HepG2 (cell line): ENCODE measurements around the gene JMY. TPM values are rescaled to one million over a fixed set of nuclear protein-coding genes. Genes with fewer than 3 reads are reported as not detected.

ENCODE experiments used
- ATAC-seq: fragments of 200-7000 bp; cut with Tn5 transposase; 3 replicates; pipeline ENCODE4 v1.9.1; 2020; ENCODE audit warnings: mild to moderate bottlenecking, moderate library complexity
- Bru-seq: library from RNA; stranded (reverse); fragments of 400-500 nt; gene quantifications from one replicate; lab custom pipeline; 2021; lab: Mats Ljungman, UMichigan
- BruChase-seq, 2 experiments: library from RNA; stranded (reverse); fragments of 400-500 nt; gene quantifications; one replicate each; lab custom pipeline; 2021; lab: Mats Ljungman, UMichigan
- BruUV-seq: library from RNA; stranded (reverse); fragments of 400-500 nt; replicated peaks from 2 replicates; lab custom pipeline; 2021; lab: Mats Ljungman, UMichigan
- CTCF ChIA-PET: fragments of 300-600 bp; formaldehyde crosslinking; extraction: SDS; loops from one replicate; lab custom pipeline; 2021; ENCODE audit warnings: low total read pairs, inconsistent platforms, low intra/inter-chr PET ratio; lab: Yijun Ruan, JAX
- POLR2A ChIA-PET: fragments of 350-600 bp; sonication (Branson Sonifier 250); formaldehyde crosslinking; loops from one replicate; lab custom pipeline; 2020; ENCODE audit warnings: antibody characterized with exemption, inconsistent platforms; lab: Yijun Ruan, JAX
- DNase-seq: peaks from one replicate; pipeline ENCODE4 v3.0.0-alpha.2; 2015; ENCODE audit warnings: low spot score
- FAIRE-seq: peaks from 3 replicates; lab custom pipeline; 2011; peaks lifted over from hg19 to GRCh38; lab: Jason Lieb, UNC
- H2AFZ ChIP-seq: one replicate; pipeline ENCODE4 v1.6.1; 2011; ENCODE audit warnings: low read length, inconsistent platforms
- H3K27ac ChIP-seq: fragments of 300-600 bp; 3 replicates; pipeline ENCODE4 v1.8.0; 2011; ENCODE audit warnings: mixed run types, mild to moderate bottlenecking, mixed read lengths, low read length, inconsistent platforms; ENCODE audit not compliant: insufficient read depth; ENCODE audit errors: extremely low read length
- H3K27me3 ChIP-seq, 2 experiments: fragments of 200-600 bp in 1 of 2; 2 replicates in 1 of 2; 3 replicates in 1 of 2; pipeline versions ENCODE4 v1.6.0 to v1.8.0; 2011; ENCODE audit warnings: low read length in 2 of 2, mild to moderate bottlenecking in 2 of 2, moderate library complexity in 2 of 2, inconsistent platforms in 1 of 2; ENCODE audit not compliant: insufficient read depth in 2 of 2, control insufficient read depth in 1 of 2
- H3K36me3 ChIP-seq, 2 experiments: fragments of 200-600 bp in 1 of 2; replicated peaks in 1 of 2; 2 replicates in 1 of 2; 3 replicates in 1 of 2; pipeline versions ENCODE4 v1.5.1 to v1.8.0; 2011; ENCODE audit warnings: low read length in 2 of 2, inconsistent platforms in 1 of 2; ENCODE audit not compliant: insufficient read depth in 2 of 2, control insufficient read depth in 1 of 2
- H3K4me1 ChIP-seq: 2 replicates; pipeline ENCODE4 v1.5.1; 2012; ENCODE audit warnings: low read length, inconsistent platforms; ENCODE audit not compliant: insufficient read depth
- H3K4me2 ChIP-seq: 2 replicates; pipeline ENCODE4 v1.6.0; 2011; ENCODE audit warnings: low read depth, low read length, inconsistent platforms
- H3K4me3 ChIP-seq, 3 experiments: fragments of 200-600 bp in 1 of 3; sonication (generic), shearing (Covaris generic) in 1 of 3; replicated peaks in 1 of 3; 2 replicates each; pipeline ENCODE4 v1.5.1; 2011 to 2016; ENCODE audit warnings: low read length in 3 of 3, inconsistent platforms in 2 of 3, low read depth in 2 of 3, mild to moderate bottlenecking in 2 of 3, control low read depth in 1 of 3, mixed read lengths in 1 of 3; ENCODE audit not compliant: insufficient read depth in 1 of 3
- H3K79me2 ChIP-seq: one replicate; pipeline ENCODE4 v1.6.1; 2011; ENCODE audit warnings: low read length, inconsistent platforms; ENCODE audit not compliant: insufficient read depth
- H3K9ac ChIP-seq: 2 replicates; pipeline ENCODE4 v1.6.0; 2011; ENCODE audit warnings: mild to moderate bottlenecking, low read depth, low read length, inconsistent platforms; ENCODE audit not compliant: insufficient read depth
- H3K9me3 ChIP-seq: 2 replicates; pipeline ENCODE4 v1.5.1; 2012; ENCODE audit warnings: mild to moderate bottlenecking, low read length
- H4K20me1 ChIP-seq: 2 replicates; pipeline ENCODE4 v1.6.0; 2011; ENCODE audit warnings: inconsistent platforms, mild to moderate bottlenecking, low read length, moderate library complexity; ENCODE audit not compliant: insufficient read depth
- HINFP ChIP-seq: sonication (generic); formaldehyde crosslinking; IDR thresholded peaks from 2 replicates; pipeline ENCODE4 v1.4.0; 2020; ENCODE audit warnings: low read depth, mild to moderate bottlenecking, missing genetic modification reagents
- MTA1 ChIP-seq: sonication (generic); formaldehyde crosslinking; IDR thresholded peaks from 2 replicates; pipeline ENCODE4 v1.4.0; 2020; ENCODE audit warnings: missing genetic modification reagents, mild to moderate bottlenecking, borderline replicate concordance
- POGK ChIP-seq: sonication (generic); formaldehyde crosslinking; conservative IDR thresholded peaks from 2 replicates; pipeline ENCODE4 v1.8.0; 2022; ENCODE audit warnings: mild to moderate bottlenecking, moderate library complexity, missing genetic modification reagents
- SMYD3 ChIP-seq: sonication (generic); formaldehyde crosslinking; IDR thresholded peaks from 2 replicates; pipeline ENCODE4 v1.8.1; 2023; ENCODE audit warnings: mild to moderate bottlenecking, missing genetic modification reagents
- TAF1 ChIP-seq: sonication (generic); formaldehyde crosslinking; IDR thresholded peaks from 2 replicates; pipeline ENCODE4 v1.4.0; 2020; ENCODE audit warnings: missing genetic modification reagents
- TFE3 ChIP-seq: IDR thresholded peaks from 2 replicates; pipeline ENCODE4 v1.6.1; 2016
- ZFP1 ChIP-seq: IDR thresholded peaks from 2 replicates; pipeline ENCODE4 v1.6.1; 2016
- ZNF274 ChIP-seq: sonication (generic); formaldehyde crosslinking; IDR thresholded peaks from 2 replicates; pipeline ENCODE4 v1.5.1; 2020; ENCODE audit warnings: mild to moderate bottlenecking, missing genetic modification reagents
- ZNF280B ChIP-seq: sonication (generic); formaldehyde crosslinking; IDR thresholded peaks from 2 replicates; pipeline ENCODE4 v1.5.0; 2020; ENCODE audit warnings: missing genetic modification reagents, mild to moderate bottlenecking, borderline replicate concordance
- ZNF670 ChIP-seq: sonication (generic); formaldehyde crosslinking; IDR thresholded peaks from 2 replicates; pipeline ENCODE4 v1.8.0; 2022; ENCODE audit warnings: mild to moderate bottlenecking, missing genetic modification reagents, borderline replicate concordance
- WGBS: methylation state at CpG from one replicate; pipeline ENCODE4 v1.1.6; 2017; ENCODE audit warnings: low lambda C conversion rate; 5-methylcytosine and 5-hydroxymethylcytosine counted together
- in situ Hi-C: cut with HindIII; loops from 2 replicates; pipeline ENCODE4 v1.10.0; 2017; ENCODE audit warnings: low pct_unique_long_range_greater_than_20kb; ENCODE audit not compliant: extremely low pct_ligation_motif_present
- intact Hi-C: fragments of 100-400 bp; cut with micrococcal nuclease; formaldehyde crosslinking; loops from one replicate; pipeline ENCODE4 v1.10.0; 2022; ENCODE audit not compliant: unreplicated experiment
- long read RNA-seq, 2 experiments: library from RNA in 1 of 2; library from polyadenylated mRNA in 1 of 2; stranded (forward) in 1 of 2; unstranded in 1 of 2; transcript quantifications; one replicate each; pipeline ENCODE4 v2.0.0, GENCODE V29; 2019 to 2022
- polyA minus RNA-seq, 3 experiments: library from RNA; depleted of rRNA, polyadenylated mRNA; stranded (reverse); fragments of >200 nt; gene quantifications; 2 replicates each; pipeline ENCODE4 v1.2.3, GENCODE V29; 2011; ENCODE audit warnings: low replicate concordance in 1 of 3
- polyA plus RNA-seq, 8 experiments: library from polyadenylated mRNA; depleted of rRNA in 3 of 8; stranded (reverse) in 7 of 8; unstranded in 1 of 8; fragments of >200 nt; fragmentation: Illumina TruSeq in 4 of 8; extraction: Trizol in 4 of 8; gene quantifications; 2 replicates each; pipeline versions ENCODE4 v1.2.1 to v1.2.3, GENCODE V29; 2011 to 2016; ENCODE audit warnings: low read depth in 4 of 8, missing spikeins in 1 of 8, mixed read lengths in 1 of 8; ENCODE audit not compliant: insufficient read depth in 1 of 8
- total RNA-seq, 5 experiments: library from RNA; depleted of rRNA; stranded (reverse); fragments of >200 nt; fragmentation: Illumina TruSeq; extraction: Trizol; gene quantifications; 2 replicates each; pipeline ENCODE4 v1.2.3, GENCODE V29; 2016; ENCODE audit warnings: low read depth in 1 of 5

JMY gene
- total RNA-seq (2016; rRNA removed; fragmentation: Illumina TruSeq; extraction: Trizol) (4.0 and 7.4 TPM in 2 replicates), polyA plus RNA-seq (2011; rRNA removed) (4.0 and 4.2 TPM in 2 replicates), polyA minus RNA-seq (2011; rRNA and poly(A)+ RNA removed; ENCODE audit: low replicate concordance) (3.5 and 7.2 TPM in 2 replicates), Bru-seq, nascent RNA (percentile 79 among the genes with signal in this experiment), BruChase-seq, experiment 1, labeled RNA remaining after a 6-hour chase (percentile 73 among the genes with signal in this experiment), BruChase-seq, experiment 2, labeled RNA remaining after a 2-hour chase (percentile 77 among the genes with signal in this experiment)
- 0.61 and 0.62 TPM in 2 replicates for total RNA-seq (2016; cell fraction: cytosol; rRNA removed; fragmentation: Illumina TruSeq; extraction: Trizol; ENCODE audit: low read depth)
- 4.5 and 5.1 TPM in 2 replicates for total RNA-seq (2016; cell fraction: insoluble cytoplasmic fraction; rRNA removed; fragmentation: Illumina TruSeq; extraction: Trizol)
- total RNA-seq (2016; cell fraction: membrane; rRNA removed; fragmentation: Illumina TruSeq; extraction: Trizol) = 1.4 and 3.2 TPM in 2 replicates
- 6.2 and 6.7 TPM in 2 replicates for total RNA-seq (2016; cell fraction: nucleus; rRNA removed; fragmentation: Illumina TruSeq; extraction: Trizol)
- polyA plus RNA-seq (2011; cell fraction: cytosol; rRNA removed) = 1.3 and 2.5 TPM in 2 replicates
- 4.0 and 5.4 TPM in 2 replicates for polyA plus RNA-seq (2011; cell fraction: nucleus; rRNA removed)
- 5.7 and 8.3 TPM in 2 replicates for polyA plus RNA-seq (2012)
- polyA plus RNA-seq (2016; cell fraction: cytosol; fragmentation: Illumina TruSeq; extraction: Trizol; ENCODE audit: low read depth) = 0.10 and 0.15 TPM in 2 replicates
- polyA plus RNA-seq (2016; cell fraction: insoluble cytoplasmic fraction; fragmentation: Illumina TruSeq; extraction: Trizol; ENCODE audit: low read depth) = 3.2 and 3.6 TPM in 2 replicates
- 0.41 and 0.42 TPM in 2 replicates for polyA plus RNA-seq (2016; cell fraction: membrane; fragmentation: Illumina TruSeq; extraction: Trizol; ENCODE audit: low read depth)
- polyA plus RNA-seq (2016; cell fraction: nucleus; fragmentation: Illumina TruSeq; extraction: Trizol; ENCODE audit: insufficient read depth, low read depth) = 5.6 and 6.1 TPM in 2 replicates
- polyA minus RNA-seq (2011; cell fraction: cytosol; rRNA and poly(A)+ RNA removed) = 7.0 and 8.4 TPM in 2 replicates
- polyA minus RNA-seq (2011; cell fraction: nucleus; rRNA and poly(A)+ RNA removed) = 15.8 and 20.4 TPM in 2 replicates
- long read RNA-seq, experiment 1, partial matches to known transcripts = 1 of 3 reads
- long read RNA-seq, experiment 1, other reads (novel, unspliced or antisense) = 2 of 3 reads
- long read RNA-seq, experiment 2, partial matches to known transcripts = 4 of 9 reads
- long read RNA-seq, experiment 2, other reads (novel, unspliced or antisense) = 5 of 9 reads

- WGBS = under 1% methylated on average over 23 of the region's 83 CpGs
- Histone ChIP-seq H2AFZ (peak within 1 kb of the TSS; percentile 49), H3K4me2 (peak within 1 kb of the TSS; percentile 89), H3K9ac (peak within 1 kb of the TSS; percentile 91), H3K27me3 (no peaks in the 10 kb centered on the region; a peak in 1 of 5 replicates), H3K79me2 (peaks cover 40% of the 10 kb centered on the region), H3K27ac (peak within 1 kb of the TSS; percentile 98), H3K4me3 (peak within 1 kb of the TSS; percentile 94 to 98 (median 95)), H3K36me3 (no peaks in the 10 kb centered on the region), H3K4me1 (peaks cover 20% of the 10 kb centered on the region), H4K20me1 (peaks cover 29% of the 10 kb centered on the region), H3K9me3 (no peaks in the 10 kb centered on the region)
- ATAC-seq (peak; percentile 82), DNase-seq (peak; percentile 75), FAIRE-seq (no peak)
- ChIA-PET POLR2A (interaction anchor here (0.8 to 1.5 kb wide), 2 partner anchors 215 to 250 kb away, joined by 3 read pairs; no protein-coding TSS in a partner anchor), CTCF (no interaction called here)
- in situ Hi-C loops (no loop called here), intact Hi-C loops (loop anchor here (5.0 kb wide), 1 partner anchor 277 kb away; the partner anchor contains the start of gene HOMER1)
- no TSS peak for BruUV-seq
- TF ChIP-seq TFE3 (CRISPR knock-in tag) (peak; percentile 50; the same call in 1 of the 2 replicates), MTA1 (CRISPR knock-in tag) (no peak), POGK (CRISPR knock-in tag) (peak; percentile 56; the same call in 1 of the 2 replicates), ZNF670 (CRISPR knock-in tag) (peak; percentile 59; the same call in 1 of the 2 replicates), SMYD3 (CRISPR knock-in tag) (no peak), ZFP1 (CRISPR knock-in tag) (no peak), TAF1 (CRISPR knock-in tag) (peak; percentile 76), HINFP (CRISPR knock-in tag) (0 out of 2 replicates have a peak, but pooled peaks have one; percentile 39), ZNF274 (peak; percentile 29; the same call in 1 of the 2 replicates), ZNF280B (CRISPR knock-in tag) (0 out of 2 replicates have a peak, but pooled peaks have one; percentile 35)
These were observed at the start of gene JMY for GRCh38 chr5:79235634-79236361. TSS of gene JMY (plus strand) at chr5:79236131. CDS start at chr5:79236651, 520 bp downstream.
